ENCODE results near the gene NOXA1. TPM values are rescaled to one million over a fixed set of nuclear protein-coding genes. Genes with fewer than 3 reads are reported as not detected.

Gene NOXA1
- total and polyA plus RNA-seq, 7 experiments from 2014 or later = 0.73 to 11.1 (median 5.1) TPM

GRCh38 chr9:137428311-137428630 is 5.1 kb downstream of the NOXA1 start:
- intact Hi-C loops (cut with micrococcal nuclease) = loop anchor here in 1 of 2 donors (10.0 kb wide), 1 partner anchor 127 kb away; the partner anchor contains the start of genes MRPL41 and PNPLA7
- Mint-ChIP-seq H3K4me1 (peaks cover 0 to 10% (median 2%) of the 10 kb centered on the region in 7 donors), H3K27ac (no peak overlapping the region), H3K9me3 (no peaks in the 10 kb centered on the region), H3K27me3 (peaks cover 0 to 9% (median 0%) of the 10 kb centered on the region in 5 donors), H3K4me3 (no peak overlapping the region), H3K36me3 (no peaks in the 10 kb centered on the region)
- no peak overlapping the region for H3K27ac ChIP-seq (ENCODE audit: low read depth, low read length)
- H3K4me3 ChIP-seq (ENCODE audit: low read length) = no peak overlapping the region
- ChIA-PET POLR2A (no interaction called here), CTCF (no interaction called here)
- H3K9me3 ChIP-seq (ENCODE audit: control insufficient read depth in 2 of 3, low read length in 3 of 3) = no peaks in the 10 kb centered on the region
- DNase-seq (no peak), ATAC-seq (no peak)
- H3K4me1 ChIP-seq (ENCODE audit: control insufficient read depth in 2 of 2, insufficient read depth in 2 of 2, low read length in 2 of 2) = no peaks in the 10 kb centered on the region
- H3K27me3 ChIP-seq (ENCODE audit: control insufficient read depth in 2 of 2, insufficient read depth in 2 of 2, low read length in 2 of 2) = no peaks in the 10 kb centered on the region
- H3K36me3 ChIP-seq (ENCODE audit: control insufficient read depth in 2 of 3, insufficient read depth in 3 of 3, low read length in 3 of 3) = no peaks in the 10 kb centered on the region

GRCh38 chr9:137428841-137429545 is 5.8 kb downstream of the NOXA1 start:
- H3K36me3 ChIP-seq (ENCODE audit: control insufficient read depth in 2 of 3, insufficient read depth in 3 of 3, low read length in 3 of 3) = no peaks in the 10 kb centered on the region
- intact Hi-C loops (cut with micrococcal nuclease) = loop anchor here in 1 of 2 donors (10.0 kb wide), 1 partner anchor 126 kb away; the partner anchor contains the start of genes MRPL41 and PNPLA7
- CTCF ChIA-PET = no interaction called here
- Mint-ChIP-seq H3K27me3 (peaks cover 0 to 9% (median 0%) of the 10 kb centered on the region in 5 donors), H3K36me3 (no peaks in the 10 kb centered on the region), H3K4me3 (no peak overlapping the region), H3K4me1 (peaks cover 0 to 10% (median 2%) of the 10 kb centered on the region in 7 donors), H3K9me3 (no peaks in the 10 kb centered on the region), H3K27ac (no peak overlapping the region)
- no peaks in the 10 kb centered on the region for H3K4me1 ChIP-seq (ENCODE audit: control insufficient read depth in 2 of 2, insufficient read depth in 2 of 2, low read length in 2 of 2)
- DNase-seq = no peak
- ATAC-seq = no peak
- no peaks in the 10 kb centered on the region for H3K9me3 ChIP-seq (ENCODE audit: control insufficient read depth in 2 of 3, low read length in 3 of 3)
- no peak overlapping the region for H3K4me3 ChIP-seq (ENCODE audit: low read length)
- no peaks in the 10 kb centered on the region for H3K27me3 ChIP-seq (ENCODE audit: control insufficient read depth in 2 of 2, insufficient read depth in 2 of 2, low read length in 2 of 2)
- POLR2A ChIA-PET = no interaction called here
- no peak overlapping the region for H3K27ac ChIP-seq (ENCODE audit: low read depth, low read length)

GRCh38 chr9:137429546-137429890 is 6.3 kb downstream of the NOXA1 start:
- CTCF ChIA-PET = no interaction called here
- H3K9me3 ChIP-seq (ENCODE audit: control insufficient read depth in 2 of 3, low read length in 3 of 3) = no peaks in the 10 kb centered on the region
- Mint-ChIP-seq H3K4me3 (no peak overlapping the region), H3K4me1 (peaks cover 0 to 6% (median 0%) of the 10 kb centered on the region in 7 donors), H3K36me3 (no peaks in the 10 kb centered on the region), H3K9me3 (no peaks in the 10 kb centered on the region), H3K27me3 (peaks cover 0 to 5% (median 0%) of the 10 kb centered on the region in 5 donors), H3K27ac (no peak overlapping the region)
- H3K4me1 ChIP-seq (ENCODE audit: control insufficient read depth in 2 of 2, insufficient read depth in 2 of 2, low read length in 2 of 2) = no peaks in the 10 kb centered on the region
- H3K36me3 ChIP-seq (ENCODE audit: control insufficient read depth in 2 of 3, insufficient read depth in 3 of 3, low read length in 3 of 3) = no peaks in the 10 kb centered on the region
- H3K4me3 ChIP-seq (ENCODE audit: low read length) = no peak overlapping the region
- H3K27ac ChIP-seq (ENCODE audit: low read depth, low read length) = no peak overlapping the region
- ATAC-seq (no peak), DNase-seq (no peak)
- intact Hi-C loops (cut with micrococcal nuclease) = loop anchor here in 1 of 2 donors (10.0 kb wide), 1 partner anchor 125 kb away; the partner anchor contains the start of genes MRPL41 and PNPLA7
- POLR2A ChIA-PET = no interaction called here
- H3K27me3 ChIP-seq (ENCODE audit: control insufficient read depth in 2 of 2, insufficient read depth in 2 of 2, low read length in 2 of 2) = no peaks in the 10 kb centered on the region

GRCh38 chr9:137429974-137430722 is 7.0 kb downstream of the NOXA1 start:
- Histone ChIP-seq H3K4me3 (ENCODE audit: low read length) (no peak overlapping the region), H3K27ac (ENCODE audit: low read depth, low read length) (no peak overlapping the region), H3K36me3 (ENCODE audit: control insufficient read depth in 2 of 3, insufficient read depth in 3 of 3, low read length in 3 of 3) (no peaks in the 10 kb centered on the region), H3K9me3 (ENCODE audit: control insufficient read depth in 2 of 3, low read length in 3 of 3) (no peaks in the 10 kb centered on the region), H3K4me1 (ENCODE audit: control insufficient read depth in 2 of 2, insufficient read depth in 2 of 2, low read length in 2 of 2) (no peaks in the 10 kb centered on the region), H3K27me3 (ENCODE audit: control insufficient read depth in 2 of 2, insufficient read depth in 2 of 2, low read length in 2 of 2) (no peaks in the 10 kb centered on the region)
- ChIA-PET CTCF (no interaction called here), POLR2A (no interaction called here)
- Mint-ChIP-seq H3K4me1 (no peaks in the 10 kb centered on the region), H3K4me3 (no peak overlapping the region), H3K27ac (no peak overlapping the region), H3K27me3 (peaks cover 0 to under 1% (median 0%) of the 10 kb centered on the region in 5 donors), H3K9me3 (no peaks in the 10 kb centered on the region), H3K36me3 (no peaks in the 10 kb centered on the region)
- intact Hi-C loops (cut with micrococcal nuclease) = loop anchor here in 1 of 2 donors (10.0 kb wide), 1 partner anchor 125 kb away; the partner anchor contains the start of genes MRPL41 and PNPLA7
- ATAC-seq (no peak), DNase-seq (no peak)

- H3K4me1 ChIP-seq (ENCODE audit: control insufficient read depth in 2 of 2, insufficient read depth in 2 of 2, low read length in 2 of 2) = no peaks in the 10 kb centered on the region
- no peaks in the 10 kb centered on the region for H3K9me3 ChIP-seq (ENCODE audit: control insufficient read depth in 2 of 3, low read length in 3 of 3)
- no peak for ATAC-seq
- Mint-ChIP-seq H3K9me3 (no peaks in the 10 kb centered on the region), H3K4me1 (no peaks in the 10 kb centered on the region), H3K27ac (no peak overlapping the region), H3K27me3 (no peaks in the 10 kb centered on the region), H3K4me3 (no peak overlapping the region), H3K36me3 (no peaks in the 10 kb centered on the region)
- ChIA-PET POLR2A (no interaction called here), CTCF (no interaction called here)
- no peaks in the 10 kb centered on the region for H3K36me3 ChIP-seq (ENCODE audit: control insufficient read depth in 2 of 3, insufficient read depth in 3 of 3, low read length in 3 of 3)
- no peaks in the 10 kb centered on the region for H3K27me3 ChIP-seq (ENCODE audit: control insufficient read depth in 2 of 2, insufficient read depth in 2 of 2, low read length in 2 of 2)
- no peak overlapping the region for H3K4me3 ChIP-seq (ENCODE audit: low read length)
- no peak for DNase-seq
- no peak overlapping the region for H3K27ac ChIP-seq (ENCODE audit: low read depth, low read length)
- intact Hi-C loops (cut with micrococcal nuclease) = no loop called here
These were observed 7.7 kb downstream of the NOXA1 start for GRCh38 chr9:137430723-137431415.

GRCh38 chr9:137431416-137431931 is 8.3 kb downstream of the NOXA1 start:
- Mint-ChIP-seq H3K27ac (no peak overlapping the region), H3K36me3 (no peaks in the 10 kb centered on the region), H3K4me1 (no peaks in the 10 kb centered on the region), H3K27me3 (no peaks in the 10 kb centered on the region), H3K4me3 (no peak overlapping the region), H3K9me3 (no peaks in the 10 kb centered on the region)
- CTCF ChIA-PET = interaction anchor here (0.5 to 0.6 kb wide), 2 partner anchors 22 to 245 kb away, joined by 3 read pairs; no protein-coding TSS in a partner anchor
- no peaks in the 10 kb centered on the region for H3K4me1 ChIP-seq (ENCODE audit: control insufficient read depth in 2 of 2, insufficient read depth in 2 of 2, low read length in 2 of 2)
- no peaks in the 10 kb centered on the region for H3K27me3 ChIP-seq (ENCODE audit: control insufficient read depth in 2 of 2, insufficient read depth in 2 of 2, low read length in 2 of 2)
- no peak overlapping the region for H3K4me3 ChIP-seq (ENCODE audit: low read length)
- POLR2A ChIA-PET = no interaction called here
- DNase-seq = no peak
- H3K27ac ChIP-seq (ENCODE audit: low read depth, low read length) = no peak overlapping the region
- intact Hi-C loops (cut with micrococcal nuclease) = no loop called here
- no peaks in the 10 kb centered on the region for H3K36me3 ChIP-seq (ENCODE audit: control insufficient read depth in 2 of 3, insufficient read depth in 3 of 3, low read length in 3 of 3)
- ATAC-seq = no peak
- no peaks in the 10 kb centered on the region for H3K9me3 ChIP-seq (ENCODE audit: control insufficient read depth in 2 of 3, low read length in 3 of 3)

All from naive thymus-derived CD4-positive, alpha-beta T cell (primary cell).